GM12878 (cell line): ENCODE measurements around the gene RECK. TPM values are rescaled to one million over a fixed set of nuclear protein-coding genes. Genes with fewer than 3 reads are reported as not detected.

Experiments
- ATAC-seq: fragments of 200-7000 bp; cut with Tn5 transposase; 3 replicates; pipeline ENCODE4 v1.9.1; 2020; ENCODE audit warnings: mild to moderate bottlenecking, moderate library complexity
- BruUV-seq: library from RNA; stranded (reverse); fragments of 400-500 nt; replicated peaks from 2 replicates; lab custom pipeline; 2021; lab: Mats Ljungman, UMichigan
- CTCF ChIA-PET: fragments of 300-600 bp; sonication (Branson Sonifier 250); formaldehyde crosslinking; extraction: SDS; loops from one replicate; lab custom pipeline; 2021; ENCODE audit warnings: inconsistent platforms; lab: Yijun Ruan, JAX
- POLR2A ChIA-PET: fragments of 350-600 bp; formaldehyde crosslinking; extraction: SDS; loops from one replicate; lab custom pipeline; 2021; ENCODE audit warnings: inconsistent platforms; lab: Charles Lee
- RAD21 ChIA-PET: fragments of 300-600 bp; sonication (Branson Sonifier 250); formaldehyde crosslinking; loops from one replicate; lab custom pipeline; 2023; ENCODE audit warnings: antibody characterized with exemption; ENCODE audit not compliant: unreplicated experiment; lab: Charles Lee
- SMC1A ChIA-PET: fragments of 300-600 bp; sonication (Branson Sonifier 250); formaldehyde crosslinking; loops from one replicate; lab custom pipeline; 2023; ENCODE audit not compliant: unreplicated experiment, uncharacterized antibody; lab: Charles Lee
- DNase-seq: peaks from one replicate; pipeline ENCODE4 v3.0.0-alpha.2; 2011; ENCODE audit warnings: low read depth, low spot score
- FAIRE-seq: peaks from 3 replicates; lab custom pipeline; 2011; peaks lifted over from hg19 to GRCh38; lab: Jason Lieb, UNC
- H2AFZ ChIP-seq: 2 replicates; pipeline ENCODE4 v1.6.0; 2011; ENCODE audit warnings: low read depth, low read length, control low read depth; ENCODE audit not compliant: control insufficient read depth
- H3K27ac ChIP-seq: 2 replicates; pipeline ENCODE4 v1.5.1; 2011; ENCODE audit warnings: control low read depth; ENCODE audit not compliant: control insufficient read depth, insufficient read depth
- H3K27me3 ChIP-seq, 2 experiments: replicated peaks in 1 of 2; 2 replicates each; pipeline versions ENCODE4 v1.6.0 to v1.6.1; 2011; ENCODE audit warnings: low read length in 1 of 2; ENCODE audit not compliant: control insufficient read depth in 2 of 2, insufficient read depth in 2 of 2
- H3K36me3 ChIP-seq, 2 experiments: 2 replicates each; pipeline ENCODE4 v1.5.1; 2011; ENCODE audit warnings: low read length in 1 of 2; ENCODE audit not compliant: control insufficient read depth in 2 of 2, insufficient read depth in 2 of 2
- H3K4me1 ChIP-seq: 2 replicates; pipeline ENCODE4 v1.6.1; 2011; ENCODE audit warnings: mild to moderate bottlenecking, low read length, moderate library complexity, mixed read lengths; ENCODE audit not compliant: control insufficient read depth, insufficient read depth
- H3K4me2 ChIP-seq: 2 replicates; pipeline ENCODE4 v1.6.0; 2011; ENCODE audit warnings: control low read depth; ENCODE audit not compliant: control insufficient read depth, insufficient read depth
- H3K4me3 ChIP-seq: fragments of 200-600 bp; sonication (generic); 2 replicates; pipeline ENCODE4 v1.5.1; 2016
- H3K79me2 ChIP-seq: 2 replicates; pipeline ENCODE4 v1.6.0; 2011; ENCODE audit warnings: low read length; ENCODE audit not compliant: control insufficient read depth, insufficient read depth
- H3K9ac ChIP-seq: 2 replicates; pipeline ENCODE4 v1.8.0; 2011; ENCODE audit warnings: low read length, control low read depth, mixed read lengths; ENCODE audit not compliant: control insufficient read depth, insufficient read depth
- H3K9me3 ChIP-seq: replicated peaks from 3 replicates; pipeline ENCODE4 v1.5.1; 2011; ENCODE audit warnings: mild to moderate bottlenecking, low read length; ENCODE audit not compliant: control insufficient read depth, insufficient read depth
- H4K20me1 ChIP-seq: 2 replicates; pipeline ENCODE4 v1.6.0; 2011; ENCODE audit not compliant: control insufficient read depth, insufficient read depth
- HDAC2 ChIP-seq: fragments of 200-600 bp; sonication (generic); IDR thresholded peaks from 2 replicates; pipeline ENCODE4 v1.6.1; 2017
- IKZF1 ChIP-seq: fragments of 450-650 bp; conservative IDR thresholded peaks from 2 replicates; pipeline ENCODE4 v1.6.1; 2017; ENCODE audit warnings: antibody characterized with exemption, mild to moderate bottlenecking
- NR2F1 ChIP-seq: fragments of 450-650 bp; conservative IDR thresholded peaks from 2 replicates; pipeline ENCODE4 v1.6.1; 2017; ENCODE audit warnings: mild to moderate bottlenecking
- PML ChIP-seq: IDR thresholded peaks from 2 replicates; pipeline ENCODE4 v1.6.1; 2012; ENCODE audit warnings: low read length, inconsistent platforms
- POLR2AphosphoS5 ChIP-seq: IDR thresholded peaks from 2 replicates; pipeline ENCODE4 v1.6.1; 2011; ENCODE audit warnings: mild to moderate bottlenecking, low read length, inconsistent platforms
- RBBP5 ChIP-seq: fragments of 200-600 bp; sonication (generic); conservative IDR thresholded peaks from 2 replicates; pipeline ENCODE4 v1.6.1; 2016
- SP1 ChIP-seq: IDR thresholded peaks from one replicate; pipeline ENCODE4 v1.6.1; 2011; ENCODE audit warnings: low read depth, low read length
- SPI1 ChIP-seq: IDR thresholded peaks from 2 replicates; pipeline ENCODE4 v1.6.1; 2011; ENCODE audit warnings: low read depth, mild to moderate bottlenecking, low read length, moderate library complexity, borderline replicate concordance; ENCODE audit not compliant: insufficient read depth
- SREBF2 ChIP-seq: IDR thresholded peaks from 2 replicates; pipeline ENCODE4 v1.6.1; 2012; ENCODE audit warnings: mild to moderate bottlenecking, low read length
- TBL1XR1 ChIP-seq: IDR thresholded peaks from 2 replicates; pipeline ENCODE4 v1.6.1; 2012; ENCODE audit warnings: low read depth, low read length, improper control_type of control experiment
- TCF7 ChIP-seq: IDR thresholded peaks from 2 replicates; pipeline ENCODE4 v1.6.1; 2014; ENCODE audit warnings: antibody characterized with exemption, borderline replicate concordance
- WRNIP1 ChIP-seq: IDR thresholded peaks from 2 replicates; pipeline ENCODE4 v1.6.1; 2011; ENCODE audit warnings: low read depth, low read length, improper control_type of control experiment, borderline replicate concordance
- WGBS: methylation state at CpG from one replicate; pipeline ENCODE4 v1.1.6; 2016; ENCODE audit warnings: low lambda C conversion rate; ENCODE audit not compliant: insufficient replicate concordance, insufficient coverage; ENCODE audit errors: missing lambda C conversion rate; 5-methylcytosine and 5-hydroxymethylcytosine counted together
- in situ Hi-C: fragments of 300-500 bp; cut with MboI; formaldehyde crosslinking; loops from 9 replicates; pipeline ENCODE4 v1.14.3; 2018; ENCODE audit warnings: mixed read lengths
- intact Hi-C: fragments of 100-400 bp; cut with micrococcal nuclease; formaldehyde crosslinking; loops from one replicate; pipeline ENCODE4 v1.14.2; 2022; ENCODE audit not compliant: unreplicated experiment
- polyA plus RNA-seq, 11 experiments: library from polyadenylated mRNA; depleted of rRNA in 4 of 11; unstranded in 6 of 11; stranded (reverse) in 5 of 11; fragments of >200 nt; fragmentation: Nextera tagmentation in 4 of 11; fragmentation: Illumina TruSeq in 1 of 11; extraction: Ambion mirVana in 4 of 11; extraction: Trizol in 1 of 11; gene quantifications; 1 replicate in 1 of 11; 2 replicates in 10 of 11; pipeline versions ENCODE4 v1.2.1 to v1.2.3, GENCODE V29; 2011 to 2016; ENCODE audit warnings: inconsistent platforms in 2 of 11, missing spikeins in 2 of 11, low read depth in 1 of 11
- total RNA-seq, 4 experiments: library from RNA; depleted of rRNA in 3 of 4; stranded (reverse); fragments of >200 nt in 3 of 4; fragmentation: Illumina TruSeq in 1 of 4; extraction: Trizol in 1 of 4; gene quantifications; 2 replicates each; pipeline versions ENCODE4 v1.2.1 to v1.2.3, GENCODE V29; 2013 to 2021
- TF ChIP-seq, protein P1 (sequence below): IDR thresholded peaks from 2 replicates; pipeline ENCODE4 v1.6.1; 2012; ENCODE audit warnings: mild to moderate bottlenecking, low read depth, low read length
- TF ChIP-seq, protein P2 (sequence below), 3 experiments: IDR thresholded peaks in 2 of 3; conservative IDR thresholded peaks in 1 of 3; 2 replicates each; pipeline ENCODE4 v1.5.1; 2011; ENCODE audit warnings: low read depth in 3 of 3, low read length in 3 of 3, mild to moderate bottlenecking in 3 of 3, control low read depth in 2 of 3, moderate library complexity in 2 of 3, inconsistent platforms in 1 of 3, mixed read lengths in 1 of 3; ENCODE audit not compliant: control insufficient read depth in 2 of 3, insufficient read depth in 1 of 3; ENCODE audit errors: extremely low read depth in 1 of 3
- TF ChIP-seq, protein P3 (sequence below): fragments of 150-350 bp; IDR thresholded peaks from 2 replicates; pipeline ENCODE4 v1.6.1; 2014; ENCODE audit warnings: mild to moderate bottlenecking, low read depth, low read length

RECK gene
- total and polyA plus RNA-seq, 10 of the 15 experiments (the other 5 are each of a cell fraction or from before 2014, with no cell fraction given): 0.02 to 0.40 (median 0.13) TPM

DNA sequence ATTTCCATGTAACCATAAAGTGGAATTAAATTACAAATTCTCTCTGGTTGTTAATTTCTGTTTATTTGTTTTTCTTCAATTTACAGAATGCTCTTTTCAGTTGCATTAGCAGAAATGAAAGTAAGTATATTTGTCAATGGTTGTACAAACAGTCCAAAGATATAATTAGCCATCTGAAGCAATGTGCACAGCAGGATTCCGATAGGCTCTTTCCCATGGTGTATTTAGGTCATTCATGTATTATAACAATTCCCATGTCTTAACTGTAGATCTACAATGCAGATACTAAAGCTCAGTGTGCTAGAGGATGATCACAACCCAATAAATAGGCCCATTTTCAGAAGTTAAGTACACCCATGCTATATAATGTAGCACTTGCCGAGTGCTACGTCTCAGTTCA, 43.8 kb downstream of the RECK start:
- Histone ChIP-seq H3K4me2 (no peak overlapping the region), H3K4me3 (no peak overlapping the region), H3K36me3 (no peaks in the 10 kb centered on the region), H3K4me1 (no peaks in the 10 kb centered on the region), H3K9me3 (no peaks in the 10 kb centered on the region), H3K27me3 (no peaks in the 10 kb centered on the region), H3K9ac (no peak overlapping the region), H2AFZ (no peak overlapping the region), H3K27ac (no peak overlapping the region), H4K20me1 (no peaks in the 10 kb centered on the region), H3K79me2 (no peaks in the 10 kb centered on the region)
- SMC1A ChIA-PET: no interaction called here
- WGBS: 86% methylated on average over 3 of the region's 3 CpGs
- TF ChIP-seq RBBP5: no peak
- no peak for TF ChIP-seq IKZF1
- TF ChIP-seq, protein P1, sequence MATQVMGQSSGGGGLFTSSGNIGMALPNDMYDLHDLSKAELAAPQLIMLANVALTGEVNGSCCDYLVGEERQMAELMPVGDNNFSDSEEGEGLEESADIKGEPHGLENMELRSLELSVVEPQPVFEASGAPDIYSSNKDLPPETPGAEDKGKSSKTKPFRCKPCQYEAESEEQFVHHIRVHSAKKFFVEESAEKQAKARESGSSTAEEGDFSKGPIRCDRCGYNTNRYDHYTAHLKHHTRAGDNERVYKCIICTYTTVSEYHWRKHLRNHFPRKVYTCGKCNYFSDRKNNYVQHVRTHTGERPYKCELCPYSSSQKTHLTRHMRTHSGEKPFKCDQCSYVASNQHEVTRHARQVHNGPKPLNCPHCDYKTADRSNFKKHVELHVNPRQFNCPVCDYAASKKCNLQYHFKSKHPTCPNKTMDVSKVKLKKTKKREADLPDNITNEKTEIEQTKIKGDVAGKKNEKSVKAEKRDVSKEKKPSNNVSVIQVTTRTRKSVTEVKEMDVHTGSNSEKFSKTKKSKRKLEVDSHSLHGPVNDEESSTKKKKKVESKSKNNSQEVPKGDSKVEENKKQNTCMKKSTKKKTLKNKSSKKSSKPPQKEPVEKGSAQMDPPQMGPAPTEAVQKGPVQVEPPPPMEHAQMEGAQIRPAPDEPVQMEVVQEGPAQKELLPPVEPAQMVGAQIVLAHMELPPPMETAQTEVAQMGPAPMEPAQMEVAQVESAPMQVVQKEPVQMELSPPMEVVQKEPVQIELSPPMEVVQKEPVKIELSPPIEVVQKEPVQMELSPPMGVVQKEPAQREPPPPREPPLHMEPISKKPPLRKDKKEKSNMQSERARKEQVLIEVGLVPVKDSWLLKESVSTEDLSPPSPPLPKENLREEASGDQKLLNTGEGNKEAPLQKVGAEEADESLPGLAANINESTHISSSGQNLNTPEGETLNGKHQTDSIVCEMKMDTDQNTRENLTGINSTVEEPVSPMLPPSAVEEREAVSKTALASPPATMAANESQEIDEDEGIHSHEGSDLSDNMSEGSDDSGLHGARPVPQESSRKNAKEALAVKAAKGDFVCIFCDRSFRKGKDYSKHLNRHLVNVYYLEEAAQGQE: no peak
- TF ChIP-seq SP1: no peak
- TF ChIP-seq PML: no peak
- TF ChIP-seq POLR2AphosphoS5: no peak
- no peak for TF ChIP-seq SPI1
- no peak for TF ChIP-seq SREBF2
- TF ChIP-seq TBL1XR1: no peak
- no peak for TF ChIP-seq WRNIP1
- TF ChIP-seq NR2F1: no peak
- no peak for TF ChIP-seq HDAC2
- TF ChIP-seq TCF7: no peak
- TF ChIP-seq, protein P2, sequence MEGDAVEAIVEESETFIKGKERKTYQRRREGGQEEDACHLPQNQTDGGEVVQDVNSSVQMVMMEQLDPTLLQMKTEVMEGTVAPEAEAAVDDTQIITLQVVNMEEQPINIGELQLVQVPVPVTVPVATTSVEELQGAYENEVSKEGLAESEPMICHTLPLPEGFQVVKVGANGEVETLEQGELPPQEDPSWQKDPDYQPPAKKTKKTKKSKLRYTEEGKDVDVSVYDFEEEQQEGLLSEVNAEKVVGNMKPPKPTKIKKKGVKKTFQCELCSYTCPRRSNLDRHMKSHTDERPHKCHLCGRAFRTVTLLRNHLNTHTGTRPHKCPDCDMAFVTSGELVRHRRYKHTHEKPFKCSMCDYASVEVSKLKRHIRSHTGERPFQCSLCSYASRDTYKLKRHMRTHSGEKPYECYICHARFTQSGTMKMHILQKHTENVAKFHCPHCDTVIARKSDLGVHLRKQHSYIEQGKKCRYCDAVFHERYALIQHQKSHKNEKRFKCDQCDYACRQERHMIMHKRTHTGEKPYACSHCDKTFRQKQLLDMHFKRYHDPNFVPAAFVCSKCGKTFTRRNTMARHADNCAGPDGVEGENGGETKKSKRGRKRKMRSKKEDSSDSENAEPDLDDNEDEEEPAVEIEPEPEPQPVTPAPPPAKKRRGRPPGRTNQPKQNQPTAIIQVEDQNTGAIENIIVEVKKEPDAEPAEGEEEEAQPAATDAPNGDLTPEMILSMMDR (IDR thresholded peaks at IDR 0.05 in 2 of 3, conservative IDR thresholded peaks at IDR 0.05 in 1 of 3; ENCODE audit: control insufficient read depth in 2 of 3, extremely low read depth in 1 of 3, insufficient read depth in 1 of 3, low read depth in 3 of 3, low read length in 3 of 3): no peak
- TF ChIP-seq, protein P3, sequence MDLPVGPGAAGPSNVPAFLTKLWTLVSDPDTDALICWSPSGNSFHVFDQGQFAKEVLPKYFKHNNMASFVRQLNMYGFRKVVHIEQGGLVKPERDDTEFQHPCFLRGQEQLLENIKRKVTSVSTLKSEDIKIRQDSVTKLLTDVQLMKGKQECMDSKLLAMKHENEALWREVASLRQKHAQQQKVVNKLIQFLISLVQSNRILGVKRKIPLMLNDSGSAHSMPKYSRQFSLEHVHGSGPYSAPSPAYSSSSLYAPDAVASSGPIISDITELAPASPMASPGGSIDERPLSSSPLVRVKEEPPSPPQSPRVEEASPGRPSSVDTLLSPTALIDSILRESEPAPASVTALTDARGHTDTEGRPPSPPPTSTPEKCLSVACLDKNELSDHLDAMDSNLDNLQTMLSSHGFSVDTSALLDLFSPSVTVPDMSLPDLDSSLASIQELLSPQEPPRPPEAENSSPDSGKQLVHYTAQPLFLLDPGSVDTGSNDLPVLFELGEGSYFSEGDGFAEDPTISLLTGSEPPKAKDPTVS: no peak
- CTCF ChIA-PET: interaction anchor here (0.5 to 1.0 kb wide), 2 partner anchors 19 to 57 kb away, joined by 3 to 4 read pairs; no protein-coding TSS in a partner anchor
- intact Hi-C loops: no loop called here
- RAD21 ChIA-PET: no interaction called here
- FAIRE-seq: no peak
- POLR2A ChIA-PET: interaction anchor here (1.0 kb wide), 1 partner anchor 179 kb away, joined by 7 read pairs; no protein-coding TSS in a partner anchor
- ATAC-seq: no peak
- DNase-seq: no peak
- in situ Hi-C loops: no loop called here
- no TSS peak for BruUV-seq
